K562 (cell line): ENCODE data around the gene VIT. TPM values are rescaled to one million over a fixed set of nuclear protein-coding genes. Genes with fewer than 3 reads are reported as not detected.

ENCODE experiments used
- ATF7 ChIP-seq: fragments of 450-650 bp; IDR thresholded peaks from 2 replicates; pipeline ENCODE4 v1.7.1; 2014; ENCODE audit warnings: mild to moderate bottlenecking, moderate library complexity
- CTCF ChIP-seq, 3 experiments: IDR thresholded peaks in 2 of 3; conservative IDR thresholded peaks in 1 of 3; 2 replicates each; pipeline ENCODE4 v1.5.1; 2011 to 2012; ENCODE audit warnings: low read length in 3 of 3, mild to moderate bottlenecking in 3 of 3, control low read depth in 2 of 3, improper control_type of control experiment in 1 of 3, inconsistent platforms in 1 of 3, low read depth in 1 of 3, mixed read lengths in 1 of 3, moderate library complexity in 1 of 3; ENCODE audit not compliant: insufficient read depth in 2 of 3
- CUX1 ChIP-seq: fragments of 200-800 bp; sonication (Bioruptor generic); IDR thresholded peaks from 2 replicates; pipeline ENCODE4 v1.6.1; 2016; ENCODE audit warnings: missing genetic modification characterization, missing compliant biosample characterization
- DEAF1 ChIP-seq: fragments of 450-650 bp; formaldehyde crosslinking; IDR thresholded peaks from 2 replicates; pipeline ENCODE4 v1.4.0; 2020; ENCODE audit warnings: mild to moderate bottlenecking, moderate library complexity
- GTF2B ChIP-seq: IDR thresholded peaks from 2 replicates; pipeline ENCODE4 v1.6.1; 2011; ENCODE audit not compliant: insufficient read length; ENCODE audit errors: extremely low read depth
- HMG20A ChIP-seq: fragments of 450-650 bp; formaldehyde crosslinking; conservative IDR thresholded peaks from 2 replicates; pipeline ENCODE4 v1.4.0; 2020; ENCODE audit warnings: mild to moderate bottlenecking, mixed read lengths
- NEUROD1 ChIP-seq: fragments of 150-350 bp; IDR thresholded peaks from 2 replicates; pipeline ENCODE4 v1.6.1; 2014; ENCODE audit warnings: borderline replicate concordance, low read length, low read depth; ENCODE audit not compliant: partially characterized antibody
- PHF8 ChIP-seq: fragments of 200-600 bp; sonication (generic); IDR thresholded peaks from 2 replicates; pipeline ENCODE4 v1.6.1; 2012; ENCODE audit warnings: mixed run types, mild to moderate bottlenecking, inconsistent platforms, low read length, moderate library complexity, borderline replicate concordance
- RB1 ChIP-seq: fragments of 450-650 bp; IDR thresholded peaks from 2 replicates; pipeline ENCODE4 v1.6.1; 2017; ENCODE audit warnings: low read depth, mild to moderate bottlenecking
- SMC3 ChIP-seq: conservative IDR thresholded peaks from 2 replicates; pipeline ENCODE4 v1.6.1; 2011; ENCODE audit warnings: low read depth, low read length, improper control_type of control experiment; ENCODE audit not compliant: insufficient read depth
- ZBTB1 ChIP-seq: sonication (generic); formaldehyde crosslinking; IDR thresholded peaks from 2 replicates; pipeline ENCODE4 v1.8.1; 2023; ENCODE audit warnings: missing genetic modification reagents, low read depth, mild to moderate bottlenecking, borderline replicate concordance
- ZBTB33 ChIP-seq: sonication (generic); formaldehyde crosslinking; IDR thresholded peaks from 2 replicates; pipeline ENCODE4 v1.8.1; 2023; ENCODE audit warnings: mild to moderate bottlenecking, missing genetic modification reagents
- ZEB2 ChIP-seq: fragments of 450-650 bp; IDR thresholded peaks from 2 replicates; pipeline ENCODE4 v1.6.1; 2016
- ZNF134 ChIP-seq: fragments of 250-450 bp; sonication (Bioruptor Pico); conservative IDR thresholded peaks from 2 replicates; pipeline ENCODE4 v1.4.0; 2020
- ZNF24 ChIP-seq: fragments of 450-650 bp; IDR thresholded peaks from 2 replicates; pipeline ENCODE4 v1.6.1; 2016
- polyA plus RNA-seq, 8 experiments: library from polyadenylated mRNA; depleted of rRNA in 4 of 8; stranded (reverse) in 5 of 8; unstranded in 3 of 8; fragments of >200 nt; fragmentation: Nextera tagmentation in 2 of 8; fragmentation: Illumina TruSeq in 1 of 8; extraction: Ambion mirVana in 2 of 8; extraction: Trizol in 1 of 8; gene quantifications; 2 replicates each; pipeline versions ENCODE4 v1.2.1 to v1.2.3, GENCODE V29; 2011 to 2014; ENCODE audit warnings: inconsistent platforms in 1 of 8, missing spikeins in 1 of 8
- total RNA-seq, 7 experiments: library from RNA; depleted of rRNA in 6 of 7; stranded (reverse); fragments of >200 nt in 6 of 7; fragmentation: Illumina TruSeq in 2 of 7; extraction: Trizol in 2 of 7; gene quantifications; 2 replicates each; pipeline versions ENCODE4 v1.2.1 to v1.2.3, GENCODE V29; 2011 to 2021; ENCODE audit warnings: low replicate concordance in 1 of 7

The VIT gene
- total and polyA plus RNA-seq, 9 of the 15 experiments (the other 6 are each of a cell fraction or from before 2014, with no cell fraction given) = not detected

GRCh38 chr2:36770542-36771287 is 74.2 kb downstream of the VIT start (continued):
- no peak for TF ChIP-seq NEUROD1
- TF ChIP-seq CTCF (IDR thresholded peaks at IDR 0.05 in 2 of 3, conservative IDR thresholded peaks at IDR 0.05 in 1 of 3; ENCODE audit: insufficient read depth in 2 of 3, low read depth in 1 of 3, low read length in 3 of 3) = peak; percentile 93 to 98 (median 97)
- TF ChIP-seq ZBTB33 = peak; percentile 37; the same call in 1 of the 2 replicates
- no peak for TF ChIP-seq PHF8
- TF ChIP-seq RB1 = peak; percentile 60; the same call in 1 of the 2 replicates
- TF ChIP-seq GTF2B = no peak
- no peak for TF ChIP-seq ZNF134
- no peak for TF ChIP-seq ZNF24
- no peak for TF ChIP-seq CUX1 (CRISPR knock-in tag)
- no peak for TF ChIP-seq HMG20A (CRISPR knock-in tag)
- TF ChIP-seq ATF7 = peak; percentile 45; the same call in 1 of the 2 replicates
- peak; percentile 59 for TF ChIP-seq SMC3
- TF ChIP-seq ZEB2 = no peak
- TF ChIP-seq ZBTB1 (CRISPR knock-in tag) = no peak
- 0 out of 2 replicates have a peak, but pooled peaks have one; percentile 8 for TF ChIP-seq DEAF1 (CRISPR knock-in tag)
